HG02870 (cell line): ENCODE results near the gene ARNT2.
"Not testable (repeated sequence)": the region's sequence is repeated elsewhere in the genome, so short reads cannot be mapped to it uniquely, and the experiment has no call there.

Experiments
- ATAC-seq: cut with Tn5 transposase; IDR thresholded peaks from one replicate; pipeline ENCODE4 v1.9.1; 2021; ENCODE audit warnings: mild to moderate bottlenecking, moderate library complexity; ENCODE audit not compliant: unreplicated experiment

ARNT2 gene

GRCh38 chr15:80510985-80511384 lies 106.8 kb downstream of the ARNT2 start:
- not testable (repeated sequence) for ATAC-seq

DNA sequence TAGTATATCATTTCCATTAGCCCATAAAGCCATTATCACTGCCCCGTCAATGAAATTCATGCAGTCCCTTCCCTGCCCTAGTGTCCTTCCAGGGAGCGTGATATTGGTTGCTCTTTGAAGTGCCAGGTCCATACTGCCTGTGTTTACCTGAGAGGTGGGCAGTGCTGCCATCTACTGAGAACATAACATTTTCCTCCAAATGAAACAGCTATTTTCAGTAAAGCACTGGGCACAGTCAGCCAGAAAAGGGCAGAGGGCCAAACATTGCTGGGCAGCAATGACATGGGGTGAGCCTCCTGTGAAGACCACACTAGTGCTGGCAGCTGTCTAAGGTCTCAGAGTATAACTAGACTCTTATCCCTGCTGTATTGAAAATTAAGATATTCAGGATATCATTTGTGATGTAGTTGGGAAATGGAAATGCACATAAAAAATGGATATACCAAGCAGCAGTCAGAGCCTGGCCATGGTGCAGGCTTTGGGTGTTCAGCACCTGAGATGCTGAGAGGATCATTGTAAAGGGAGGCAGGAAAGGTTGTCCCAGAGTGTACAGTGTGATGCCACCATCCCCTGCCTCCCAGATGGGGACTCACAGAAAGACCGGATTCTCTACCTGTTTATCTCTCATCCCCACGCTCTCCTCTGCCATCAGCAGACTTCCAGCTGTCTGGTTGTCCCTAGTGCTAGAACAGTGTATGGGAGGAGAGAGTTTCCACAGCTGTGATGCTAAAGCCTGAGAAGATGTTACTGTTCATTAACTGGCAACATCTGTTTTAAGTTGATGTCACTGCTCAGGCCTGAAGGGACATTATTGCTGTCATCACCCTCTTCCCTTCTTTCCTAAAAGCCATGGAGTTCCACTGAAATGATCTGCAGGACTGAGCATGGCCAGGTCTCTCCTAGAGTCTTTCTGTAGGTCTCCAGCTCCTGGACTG lies 108.8 kb downstream of the ARNT2 start:
- no peak for ATAC-seq

- ATAC-seq = no peak
These were observed 110.0 kb downstream of the ARNT2 start for GRCh38 chr15:80514071-80514780.

- no peak for ATAC-seq
These were observed 113.1 kb downstream of the ARNT2 start for GRCh38 chr15:80517290-80517689.

- no peak for ATAC-seq
These were observed 114.3 kb downstream of the ARNT2 start for GRCh38 chr15:80518522-80518921.

DNA sequence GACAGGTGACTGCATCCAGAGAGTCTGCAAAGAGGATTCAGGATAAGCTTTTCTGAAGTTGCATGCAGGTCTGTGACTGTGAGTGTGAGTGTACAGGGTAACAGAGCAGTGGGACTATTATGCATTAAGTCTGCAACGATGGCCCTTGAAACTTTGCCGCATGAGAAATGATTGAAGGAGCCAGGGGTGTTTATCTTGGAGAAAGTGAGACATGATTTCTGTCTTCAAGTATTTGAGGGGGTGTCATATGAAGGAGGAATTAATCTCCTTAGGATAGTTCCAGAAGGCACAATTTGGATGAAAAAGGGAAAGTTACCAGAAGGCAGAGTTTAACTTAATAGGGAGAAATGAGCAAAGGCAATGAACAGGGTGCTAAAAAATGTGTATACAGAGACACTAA lies 119.6 kb downstream of the ARNT2 start:
- no peak for ATAC-seq

GRCh38 chr15:80525853-80526252 lies 121.7 kb downstream of the ARNT2 start:
- ATAC-seq = no peak

DNA sequence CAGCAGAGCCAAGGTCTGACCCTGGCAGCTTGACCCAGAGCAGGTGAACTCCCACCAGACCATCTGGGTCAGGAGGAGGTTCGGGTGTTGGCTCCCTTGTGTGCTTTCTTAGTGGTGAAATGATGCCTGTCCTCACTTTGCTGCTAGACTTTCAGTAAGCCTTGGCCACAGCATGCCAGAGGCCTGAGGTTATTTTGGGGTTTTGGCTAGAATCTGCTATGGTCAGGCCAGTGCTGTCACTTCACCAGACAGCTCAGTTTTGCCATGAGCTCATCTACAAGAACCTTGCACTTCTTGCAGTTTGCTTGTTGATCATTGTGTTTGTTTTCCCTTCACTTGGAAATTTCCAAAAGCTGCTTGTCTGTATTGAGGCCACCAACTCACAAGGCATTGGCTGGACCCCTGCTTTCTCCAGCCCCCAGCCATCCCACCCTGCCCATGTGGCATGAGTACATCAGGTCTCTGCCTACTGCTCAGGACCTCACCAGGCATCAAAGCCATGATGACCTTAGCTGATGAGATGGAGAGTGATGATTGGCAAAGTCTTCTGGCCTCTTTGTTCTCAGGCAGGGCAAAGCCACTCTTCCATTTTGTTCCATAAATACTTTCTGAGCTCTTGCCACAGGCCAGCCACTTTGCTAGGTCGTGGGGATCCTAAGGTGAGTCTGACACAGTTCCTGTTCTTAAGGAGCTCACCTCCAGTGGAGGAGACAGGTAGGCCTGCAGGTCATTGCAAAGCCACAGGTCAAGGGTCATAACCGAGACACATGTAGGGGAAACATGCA lies 122.6 kb downstream of the ARNT2 start:
- no peak for ATAC-seq

DNA sequence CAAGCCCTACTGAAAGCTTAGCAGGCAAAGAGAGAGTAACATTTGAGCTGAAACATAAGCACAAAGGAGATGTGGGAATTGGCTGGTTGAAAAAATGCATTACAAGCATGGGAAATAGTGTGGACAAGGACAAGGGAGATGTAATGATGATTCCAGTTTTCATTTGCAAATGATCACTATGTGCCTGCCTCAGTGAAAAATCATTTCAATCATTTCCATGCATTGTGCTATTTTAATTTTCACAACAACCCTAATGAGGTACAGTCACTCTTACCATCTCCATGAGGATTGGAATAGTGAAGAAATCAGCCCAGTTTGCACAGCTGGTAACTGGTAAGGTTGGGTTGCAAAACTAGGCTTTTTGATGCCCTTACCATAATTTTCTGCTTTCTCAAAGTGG lies 123.2 kb downstream of the ARNT2 start:
- no peak for ATAC-seq

DNA sequence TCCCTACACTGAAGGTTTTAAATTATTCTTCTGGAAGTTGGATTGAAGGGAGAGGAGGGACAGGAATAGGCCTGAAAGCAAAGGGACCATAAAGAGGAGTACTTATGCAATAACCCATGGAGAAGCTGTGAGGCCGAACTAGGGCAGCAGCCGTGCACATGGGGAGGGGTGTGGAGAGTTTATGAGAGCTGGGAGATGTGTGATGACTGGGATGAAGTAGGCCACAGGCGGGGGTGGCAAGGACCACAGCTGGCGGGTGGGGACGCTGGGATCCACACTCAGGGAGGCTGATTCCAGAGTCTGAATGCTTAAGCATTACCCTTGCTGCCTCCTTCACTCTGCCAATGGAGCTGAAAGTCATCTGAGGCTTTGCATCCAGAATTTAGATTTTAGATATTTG lies 123.8 kb downstream of the ARNT2 start:
- no peak for ATAC-seq

DNA sequence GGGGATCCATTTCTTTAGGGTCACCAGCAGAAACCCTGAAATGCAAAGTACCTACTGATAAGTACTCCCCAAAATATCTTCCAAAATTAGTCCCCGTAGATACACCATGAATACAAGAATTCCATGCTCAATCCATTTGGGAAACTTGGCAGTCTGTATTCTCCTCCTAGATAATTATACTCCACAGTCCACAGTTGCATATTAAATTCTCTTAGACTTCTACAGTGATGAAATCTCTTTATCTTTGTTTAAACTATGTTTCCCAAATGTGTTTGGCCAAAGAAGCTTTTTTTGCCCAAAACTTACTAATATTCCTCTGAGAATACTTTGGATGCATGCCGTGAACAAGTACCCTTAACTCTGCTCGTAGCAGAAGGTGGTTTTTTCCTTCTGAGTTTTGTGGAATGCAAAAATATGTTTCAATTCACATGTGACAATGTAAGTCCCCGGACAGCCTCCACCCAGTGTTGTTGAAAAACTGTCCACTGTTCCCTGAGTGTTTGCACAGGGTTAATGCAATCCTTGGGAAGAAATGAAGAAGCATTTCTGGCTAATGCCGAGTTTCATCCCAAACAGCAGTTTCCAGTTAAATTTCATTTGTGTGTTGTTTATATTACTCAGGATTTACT lies 126.7 kb downstream of the ARNT2 start:
- no peak for ATAC-seq

DNA sequence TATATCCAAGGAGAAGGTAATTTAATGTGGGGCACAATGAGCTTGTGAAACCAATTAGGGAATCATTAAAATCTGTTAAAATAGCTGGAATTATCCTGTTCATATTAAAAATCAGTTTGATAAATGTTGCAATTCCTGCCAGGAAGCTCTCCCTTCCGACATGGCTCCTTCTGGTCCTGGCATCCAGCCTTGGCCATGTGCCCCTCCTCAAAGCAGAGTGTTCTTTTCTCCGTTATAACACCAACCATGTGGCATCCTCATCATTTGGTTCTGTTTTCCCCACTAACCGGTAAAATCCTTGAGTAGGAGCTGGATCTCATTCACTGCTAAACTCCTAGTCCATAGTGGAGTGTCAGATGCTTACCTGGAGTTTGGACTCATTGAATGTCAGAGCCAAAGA lies 127.2 kb downstream of the ARNT2 start:
- no peak for ATAC-seq

DNA sequence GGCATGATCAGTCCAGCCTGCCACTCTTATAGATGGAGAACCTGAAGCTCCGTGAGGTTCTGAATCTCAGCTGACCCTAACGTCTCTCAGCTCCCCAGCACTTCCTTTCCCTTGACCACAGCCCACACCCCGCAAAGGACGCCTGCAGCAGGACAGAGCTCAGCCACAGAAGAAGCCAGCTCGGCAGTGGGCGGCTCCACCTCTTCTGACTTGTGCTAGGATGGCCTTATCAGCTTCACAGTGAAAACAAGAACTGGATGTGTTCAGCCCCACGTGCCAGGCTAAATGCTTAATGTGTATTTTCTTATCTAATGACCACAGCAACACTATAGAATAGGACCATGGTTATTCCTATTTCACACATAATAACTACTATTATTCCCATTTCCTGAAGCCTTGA lies 127.6 kb downstream of the ARNT2 start:
- no peak for ATAC-seq

DNA sequence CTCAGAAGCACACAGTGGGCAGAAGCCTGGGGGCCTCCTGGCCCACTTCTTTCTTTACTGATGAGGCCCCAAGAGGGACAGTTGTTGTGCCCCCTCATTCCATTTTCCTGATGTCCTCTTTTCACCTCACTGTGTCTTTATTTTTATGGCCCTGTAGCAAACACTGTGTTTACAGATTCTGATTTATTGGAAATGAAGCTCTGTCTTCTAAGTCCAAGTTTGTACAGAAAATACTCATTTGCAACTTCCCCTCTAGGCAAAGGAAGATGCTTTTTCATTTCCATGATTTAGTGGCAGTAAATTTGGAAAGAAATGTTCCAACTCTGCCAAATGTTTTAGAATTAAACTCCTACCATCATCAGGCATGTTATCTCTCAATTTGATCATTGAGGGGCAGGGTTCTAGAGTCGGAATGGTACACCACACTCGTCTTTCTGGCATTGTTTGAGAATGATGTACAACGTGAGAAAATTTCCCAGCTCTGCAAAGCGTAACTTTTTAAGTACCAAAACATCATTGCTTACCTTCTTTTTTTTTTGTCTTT lies 129.7 kb downstream of the ARNT2 start:
- no peak for ATAC-seq

DNA sequence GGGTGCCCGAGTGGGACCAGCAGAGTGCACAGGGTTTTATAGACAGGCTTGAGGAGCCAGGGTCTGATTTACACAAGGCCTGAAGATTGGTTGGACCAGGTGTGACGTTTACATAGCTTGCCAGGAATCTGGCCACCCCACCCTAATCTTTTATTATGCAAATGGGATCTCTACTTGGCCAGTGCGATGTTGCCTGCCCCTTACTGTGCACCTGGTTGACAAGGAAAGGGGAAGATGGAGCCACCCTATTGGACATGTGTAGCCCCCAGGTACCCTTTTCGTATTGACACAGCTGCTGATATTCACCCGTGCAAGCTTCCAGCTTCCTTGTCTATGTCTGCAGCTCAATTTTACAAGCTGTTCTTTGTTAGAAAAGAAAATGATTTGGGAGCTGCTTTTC lies 132.0 kb downstream of the ARNT2 start:
- no peak for ATAC-seq

GRCh38 chr15:80536716-80537115 lies 132.5 kb downstream of the ARNT2 start:
- no peak for ATAC-seq

- no peak for ATAC-seq
These were observed 140.9 kb downstream of the ARNT2 start for GRCh38 chr15:80545078-80545477.

- ATAC-seq = no peak
These were observed 143.1 kb downstream of the ARNT2 start for GRCh38 chr15:80547264-80547663.

GRCh38 chr15:80549191-80549590 lies 145.0 kb downstream of the ARNT2 start:
- ATAC-seq = no peak

GRCh38 chr15:80549654-80550053 lies 145.5 kb downstream of the ARNT2 start:
- ATAC-seq = no peak
